AG04449 (cell line): ENCODE results near the gene ATXN10.

Source experiments
- CTCF ChIA-PET: fragments of 350-600 bp; formaldehyde crosslinking; extraction: SDS; loops from one replicate; lab custom pipeline; 2021; ENCODE audit warnings: antibody characterized with exemption; lab: Yijun Ruan, JAX
- POLR2A ChIA-PET: fragments of 400-600, 350-600 bp; formaldehyde crosslinking; extraction: SDS; loops from one replicate; lab custom pipeline; 2020; ENCODE audit warnings: antibody characterized with exemption, inconsistent platforms; lab: Yijun Ruan, JAX
- DNase-seq: peaks from one replicate; pipeline ENCODE4 v3.0.0-alpha.2; 2010; ENCODE audit warnings: low read depth, low spot score
- H3K4me3 ChIP-seq: 2 replicates; pipeline ENCODE4 v1.5.1; 2011; ENCODE audit warnings: low read depth, mild to moderate bottlenecking, control low read depth, low read length
- CTCF ChIP-seq: IDR thresholded peaks from one replicate; pipeline ENCODE4 v1.5.1; 2011; ENCODE audit warnings: mild to moderate bottlenecking, moderate library complexity, low read length, control low read depth, inconsistent platforms; ENCODE audit not compliant: insufficient read depth; ENCODE audit errors: missing control alignments

Gene ATXN10

GRCh38 chr22:45805413-45805812 is 133.8 kb downstream of the ATXN10 start:
- DNase-seq, result no peak
- TF ChIP-seq CTCF, result no peak
- POLR2A ChIA-PET, result no interaction called here
- no peak overlapping the region for H3K4me3 ChIP-seq
- CTCF ChIA-PET, result no interaction called here

- TF ChIP-seq CTCF, result no peak
- H3K4me3 ChIP-seq, result no peak overlapping the region
- no peak for DNase-seq
- POLR2A ChIA-PET, result interaction anchor here (1.0 kb wide), 1 partner anchor 136 kb away, joined by 3 read pairs; the partner anchor contains the start of gene ATXN10
- CTCF ChIA-PET, result interaction anchor here (0.7 to 2.3 kb wide), 4 partner anchors 10 to 162 kb away, joined by 3 to 8 read pairs (median 3); no protein-coding TSS in a partner anchor
Observed at GRCh38 chr22:45807156-45807915, 135.7 kb downstream of the ATXN10 start.

GRCh38 chr22:45812910-45813309 is 141.3 kb downstream of the ATXN10 start:
- no peak for DNase-seq
- CTCF ChIA-PET, result interaction anchor here (1.0 kb wide), 1 partner anchor 51 kb away, joined by 3 read pairs; no protein-coding TSS in a partner anchor
- no peak for TF ChIP-seq CTCF
- POLR2A ChIA-PET, result no interaction called here
- no peak overlapping the region for H3K4me3 ChIP-seq

GRCh38 chr22:45814198-45814597 is 142.6 kb downstream of the ATXN10 start:
- TF ChIP-seq CTCF, result no peak
- CTCF ChIA-PET, result interaction anchor here (1.3 kb wide), 1 partner anchor 13 kb away, joined by 3 read pairs; no protein-coding TSS in a partner anchor
- no peak overlapping the region for H3K4me3 ChIP-seq
- DNase-seq, result no peak
- POLR2A ChIA-PET, result no interaction called here

- no peak for DNase-seq
- no peak for TF ChIP-seq CTCF
- no peak overlapping the region for H3K4me3 ChIP-seq
- ChIA-PET POLR2A (no interaction called here), CTCF (interaction anchor here (1.0 to 2.3 kb wide), 5 partner anchors 9 to 15 kb away, joined by 3 to 8 read pairs (median 3); no protein-coding TSS in a partner anchor)
Observed at GRCh38 chr22:45816776-45817175, 145.1 kb downstream of the ATXN10 start.

GRCh38 chr22:45817745-45818423 is 146.2 kb downstream of the ATXN10 start:
- DNase-seq, result no peak
- POLR2A ChIA-PET, result no interaction called here
- CTCF ChIA-PET, result interaction anchor here (0.8 to 2.3 kb wide), 4 partner anchors 9 to 17 kb away, joined by 3 to 8 read pairs (median 4); no protein-coding TSS in a partner anchor

More at GRCh38 chr22:45817745-45818423, 146.2 kb downstream of the ATXN10 start:
- no peak for TF ChIP-seq CTCF
- H3K4me3 ChIP-seq, result no peak overlapping the region
